ENCODE measurements around the gene IER3. TPM values are rescaled to one million over a fixed set of nuclear protein-coding genes. Genes with fewer than 3 reads are reported as not detected.

The IER3 gene
- total and polyA plus RNA-seq, 2 of the 13 experiments (the other 11 are each of a cell fraction or from before 2014, with no cell fraction given) = 51.1 to 131 TPM

- TF ChIP-seq KIAA2018 (CRISPR knock-in tag; IDR thresholded peaks at IDR 0.05; ENCODE audit: borderline replicate concordance) (0 out of 2 replicates have a peak, but pooled peaks have one; percentile 29), ZBTB37 (CRISPR knock-in tag; IDR thresholded peaks at IDR 0.05) (0 out of 2 replicates have a peak, but pooled peaks have one; percentile 36), ZNF772 (CRISPR knock-in tag; IDR thresholded peaks at IDR 0.05) (no peak), IKZF1 (IDR thresholded peaks at IDR 0.05) (no peak), YEATS2 (CRISPR knock-in tag; IDR thresholded peaks at IDR 0.05; ENCODE audit: borderline replicate concordance) (peak; percentile 49; the same call in 1 of the 2 replicates), HNRNPK (IDR thresholded peaks at IDR 0.05; ENCODE audit: low read depth, low read length, poor library complexity, severe bottlenecking) (peak; percentile 77), ELF3 (CRISPR knock-in tag; IDR thresholded peaks at IDR 0.05) (peak; percentile 78), ATF7-NPFF (CRISPR knock-in tag; IDR thresholded peaks at IDR 0.05; ENCODE audit: low read depth) (no peak), GABPB1 (CRISPR knock-in tag; IDR thresholded peaks at IDR 0.05) (peak; percentile 52), IRF9 (CRISPR knock-in tag; IDR thresholded peaks at IDR 0.05; ENCODE audit: borderline replicate concordance) (0 out of 2 replicates have a peak, but pooled peaks have one; percentile 72)
- TF ChIP-seq, protein P1, sequence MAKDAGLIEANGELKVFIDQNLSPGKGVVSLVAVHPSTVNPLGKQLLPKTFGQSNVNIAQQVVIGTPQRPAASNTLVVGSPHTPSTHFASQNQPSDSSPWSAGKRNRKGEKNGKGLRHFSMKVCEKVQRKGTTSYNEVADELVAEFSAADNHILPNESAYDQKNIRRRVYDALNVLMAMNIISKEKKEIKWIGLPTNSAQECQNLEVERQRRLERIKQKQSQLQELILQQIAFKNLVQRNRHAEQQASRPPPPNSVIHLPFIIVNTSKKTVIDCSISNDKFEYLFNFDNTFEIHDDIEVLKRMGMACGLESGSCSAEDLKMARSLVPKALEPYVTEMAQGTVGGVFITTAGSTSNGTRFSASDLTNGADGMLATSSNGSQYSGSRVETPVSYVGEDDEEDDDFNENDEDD (CRISPR knock-in tag; IDR thresholded peaks at IDR 0.05; ENCODE audit: borderline replicate concordance) = peak; percentile 57; the same call in 1 of the 2 replicates
- TF ChIP-seq, protein P2, sequence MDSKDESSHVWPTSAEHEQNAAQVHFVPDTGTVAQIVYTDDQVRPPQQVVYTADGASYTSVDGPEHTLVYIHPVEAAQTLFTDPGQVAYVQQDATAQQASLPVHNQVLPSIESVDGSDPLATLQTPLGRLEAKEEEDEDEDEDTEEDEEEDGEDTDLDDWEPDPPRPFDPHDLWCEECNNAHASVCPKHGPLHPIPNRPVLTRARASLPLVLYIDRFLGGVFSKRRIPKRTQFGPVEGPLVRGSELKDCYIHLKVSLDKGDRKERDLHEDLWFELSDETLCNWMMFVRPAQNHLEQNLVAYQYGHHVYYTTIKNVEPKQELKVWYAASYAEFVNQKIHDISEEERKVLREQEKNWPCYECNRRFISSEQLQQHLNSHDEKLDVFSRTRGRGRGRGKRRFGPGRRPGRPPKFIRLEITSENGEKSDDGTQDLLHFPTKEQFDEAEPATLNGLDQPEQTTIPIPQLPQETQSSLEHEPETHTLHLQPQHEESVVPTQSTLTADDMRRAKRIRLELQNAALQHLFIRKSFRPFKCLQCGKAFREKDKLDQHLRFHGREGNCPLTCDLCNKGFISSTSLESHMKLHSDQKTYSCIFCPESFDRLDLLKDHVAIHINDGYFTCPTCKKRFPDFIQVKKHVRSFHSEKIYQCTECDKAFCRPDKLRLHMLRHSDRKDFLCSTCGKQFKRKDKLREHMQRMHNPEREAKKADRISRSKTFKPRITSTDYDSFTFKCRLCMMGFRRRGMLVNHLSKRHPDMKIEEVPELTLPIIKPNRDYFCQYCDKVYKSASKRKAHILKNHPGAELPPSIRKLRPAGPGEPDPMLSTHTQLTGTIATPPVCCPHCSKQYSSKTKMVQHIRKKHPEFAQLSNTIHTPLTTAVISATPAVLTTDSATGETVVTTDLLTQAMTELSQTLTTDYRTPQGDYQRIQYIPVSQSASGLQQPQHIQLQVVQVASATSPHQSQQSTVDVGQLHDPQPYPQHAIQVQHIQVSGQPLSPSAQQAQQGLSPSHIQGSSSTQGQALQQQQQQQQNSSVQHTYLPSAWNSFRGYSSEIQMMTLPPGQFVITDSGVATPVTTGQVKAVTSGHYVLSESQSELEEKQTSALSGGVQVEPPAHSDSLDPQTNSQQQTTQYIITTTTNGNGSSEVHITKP (CRISPR knock-in tag; IDR thresholded peaks at IDR 0.05; ENCODE audit: low read depth) = peak; percentile 39; the same call in 1 of the 2 replicates
Measured at GRCh38 chr6:30748851-30749540, 4.6 kb upstream of the IER3 start (continued).
